Left forelimb (tissue), 1 donor: ENCODE measurements around the gene PKIG.

Experiments
- DNase-seq: peaks from one replicate; pipeline ENCODE4 v3.0.0-alpha.2; 2018; ENCODE audit warnings: low spot score

Gene PKIG

DNA sequence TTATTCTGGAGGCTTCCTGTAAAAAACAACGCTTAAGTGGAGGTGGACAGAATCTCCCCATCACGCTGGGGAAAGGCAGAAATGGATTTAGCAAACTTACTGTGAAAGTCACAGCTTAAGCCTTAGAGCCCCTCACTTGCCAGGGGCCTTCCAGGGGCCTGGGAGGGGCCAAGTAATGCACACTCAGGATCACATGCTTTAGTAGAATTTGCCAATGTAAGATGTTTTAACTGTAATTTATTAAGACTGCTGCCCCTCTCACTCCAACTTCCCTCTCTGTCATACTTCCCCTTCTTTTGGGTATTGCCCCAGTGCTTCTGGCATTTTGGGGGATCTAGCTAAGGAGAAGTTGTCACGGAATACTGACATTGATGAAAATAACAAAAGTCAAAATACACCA lies 81.8 kb downstream of the PKIG start:
- no peak for DNase-seq

DNA sequence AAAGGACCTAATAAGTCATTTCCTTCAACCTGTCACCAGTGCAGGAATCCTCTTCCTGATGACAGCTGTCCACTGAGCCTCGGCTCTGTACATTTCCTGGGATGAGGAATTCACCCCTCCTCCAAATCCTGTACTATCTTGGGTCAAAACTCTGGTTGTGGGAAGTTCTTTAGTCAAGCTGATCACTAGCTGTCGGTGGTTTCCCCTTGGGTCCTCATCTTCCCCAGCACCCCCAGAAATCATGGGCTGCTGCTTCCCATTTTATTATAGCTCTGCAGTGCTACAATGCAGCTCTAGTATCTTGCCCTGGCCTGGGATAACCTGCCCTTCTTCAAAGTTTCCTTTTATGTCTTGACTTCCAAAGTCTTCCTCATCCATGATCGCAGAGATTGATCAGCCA lies 83.7 kb downstream of the PKIG start:
- no peak for DNase-seq
